Mesenteric fat pad (tissue), 1 donor: ENCODE data around the gene ECEL1. TPM values are rescaled to one million over a fixed set of nuclear protein-coding genes. Genes with fewer than 3 reads are reported as not detected.

Experiments
- total RNA-seq: library from RNA; stranded (reverse); fragmentation: NEBNext Ultra II Directional; extraction: Animal tissue kit (Norgen Biotek cat#: 25700); gene quantifications from one replicate; pipeline ENCODE4 v1.2.1, GENCODE V29; 2021
- donor health status: DM: yes; HTN: yes; CAD: no.

Gene ECEL1
- total RNA-seq, 1 donor from 2014 or later: 0.35 TPM

Other genes starting within 250 kb of the ECEL1 start
- not detected for gene ALPP, start 109.1 kb downstream of the ECEL1 start, total RNA-seq
- not detected for gene ALPG, start 81.0 kb downstream of the ECEL1 start, total RNA-seq
- gene ALPI, start 31.7 kb downstream of the ECEL1 start, total RNA-seq: 0.71 TPM
- not detected for gene PRSS56, start 32.6 kb upstream of the ECEL1 start, total RNA-seq
- gene CHRND, start 38.3 kb upstream of the ECEL1 start, total RNA-seq: not detected
- gene CHRNG, start 51.9 kb upstream of the ECEL1 start, total RNA-seq: not detected
- 2.2 TPM for gene TIGD1, start 62.7 kb upstream of the ECEL1 start, total RNA-seq
- gene EIF4E2, start 62.9 kb upstream of the ECEL1 start, total RNA-seq: 46.9 TPM
- gene EFHD1, start 145.8 kb upstream of the ECEL1 start, total RNA-seq: 18.0 TPM
- gene GIGYF2, start 209.5 kb upstream of the ECEL1 start, total RNA-seq: 74.5 TPM